Measurements from ENCODE around the gene KCNK5.

The KCNK5 gene

GRCh38 chr6:39214846-39215639 is 14.2 kb downstream of the KCNK5 start:
- DNase-seq = no peak

- no peak for DNase-seq
Observed at GRCh38 chr6:39214120-39214813, 15.0 kb downstream of the KCNK5 start.

GRCh38 chr6:39213195-39213920 is 15.9 kb downstream of the KCNK5 start:
- no peak for DNase-seq

- DNase-seq = no peak
Observed at GRCh38 chr6:39211183-39211582, 18.1 kb downstream of the KCNK5 start.

GRCh38 chr6:39210450-39210849 is 18.8 kb downstream of the KCNK5 start:
- DNase-seq = no peak

GRCh38 chr6:39209911-39210310 is 19.4 kb downstream of the KCNK5 start:
- DNase-seq = no peak

- no peak for DNase-seq
Observed at GRCh38 chr6:39209360-39209811, 19.9 kb downstream of the KCNK5 start.

- DNase-seq = no peak
Observed at GRCh38 chr6:39208223-39208739, 21.0 kb downstream of the KCNK5 start.

- DNase-seq = no peak
Observed at GRCh38 chr6:39207416-39208222, 21.7 kb downstream of the KCNK5 start.

- no peak for DNase-seq
Observed at GRCh38 chr6:39206250-39206721, 23.0 kb downstream of the KCNK5 start.

- DNase-seq = no peak
Observed at GRCh38 chr6:39204646-39205244, 24.5 kb downstream of the KCNK5 start.

GRCh38 chr6:39204160-39204495 is 25.1 kb downstream of the KCNK5 start:
- DNase-seq = no peak

- DNase-seq = no peak
Observed at GRCh38 chr6:39203436-39204159, 25.7 kb downstream of the KCNK5 start.

- no peak for DNase-seq
Observed at GRCh38 chr6:39202166-39202565, 27.1 kb downstream of the KCNK5 start.

- DNase-seq = no peak
Observed at GRCh38 chr6:39200498-39201020, 28.7 kb downstream of the KCNK5 start.

- DNase-seq = no peak
Observed at GRCh38 chr6:39199976-39200375, 29.3 kb downstream of the KCNK5 start.

- no peak for DNase-seq
Observed at GRCh38 chr6:39199231-39199940, 29.9 kb downstream of the KCNK5 start.

- no peak for DNase-seq
Observed at GRCh38 chr6:39198528-39198927, 30.7 kb downstream of the KCNK5 start.

GRCh38 chr6:39197922-39198500 is 31.3 kb downstream of the KCNK5 start:
- DNase-seq = no peak

GRCh38 chr6:39197521-39197920 is 31.8 kb downstream of the KCNK5 start:
- DNase-seq = no peak

Measured in DMS 273 treated with DMSO at 0.1 percent for 48 hours (cell line).